ENCODE results near the gene PRR18. TPM values are rescaled to one million over a fixed set of nuclear protein-coding genes. Genes with fewer than 3 reads are reported as not detected.

The PRR18 gene
- total and polyA plus RNA-seq, 2 of the 8 experiments (the other 6 are each of a cell fraction or from before 2014, with no cell fraction given) = 0.08 to 0.19 TPM

- no peak overlapping the region for H4K91ac ChIP-seq (replicated peaks; ENCODE audit: insufficient read length, low read length)
- H2BK15ac ChIP-seq (ENCODE audit: low read length) = no peak overlapping the region
- H3K23me2 ChIP-seq (ENCODE audit: low read depth, low read length) = no peaks in the 10 kb centered on the region
- no peak overlapping the region for H2AK5ac ChIP-seq (ENCODE audit: low read depth, low read length)
- no peaks in the 10 kb centered on the region for H3K9me3 ChIP-seq (ENCODE audit: insufficient read depth in 2 of 2, low read depth in 1 of 2, low read length in 1 of 2)
- ChIA-PET POLR2A (ENCODE audit: partially characterized antibody) (interaction anchor here (1.1 kb wide), 1 partner anchor 14 kb away, joined by 3 read pairs; no protein-coding TSS in a partner anchor), CTCF (ENCODE audit: partially characterized antibody) (interaction anchor here (0.6 to 1.7 kb wide), 11 partner anchors 12 to 70 kb away, joined by 3 to 6 read pairs (median 4); partner anchors contain the start of genes PRR18 and SFT2D1)
- peaks cover 9 to 88% of the 10 kb centered on the region in 2 experiments for H3K79me2 ChIP-seq (ENCODE audit: control insufficient read depth in 1 of 2, insufficient read depth in 2 of 2, low read length in 2 of 2)
- H3K79me1 ChIP-seq (ENCODE audit: low read depth, low read length) = peaks cover 8% of the 10 kb centered on the region; the same call in 1 of the 2 replicates
- H3K14ac ChIP-seq (ENCODE audit: insufficient read length) = no peak overlapping the region
- no peak overlapping the region for H3K23ac ChIP-seq (ENCODE audit: insufficient read length)
- H2BK20ac ChIP-seq (ENCODE audit: low read length) = no peak overlapping the region
- 0 out of 2 replicates have a peak overlapping the region, but pooled peaks have one; percentile 5 for H2BK5ac ChIP-seq (ENCODE audit: low read depth, low read length)
- no peak overlapping the region for H3K9ac ChIP-seq (replicated peaks in 1 of 4; ENCODE audit: extremely low read depth in 1 of 4, low read depth in 3 of 4, low read length in 3 of 4)
- 15% methylated on average over 11 of the region's 11 CpGs; no CpG with 5 or more reads in 1 of the 2 experiments for WGBS, 2 experiments (ENCODE audit: extremely low coverage in 1 of 2, insufficient coverage in 1 of 2, insufficient read length in 1 of 2, insufficient replicate concordance in 2 of 2, low coverage in 1 of 2, low lambda C conversion rate in 2 of 2, missing lambda C conversion rate in 1 of 2)
- no peak overlapping the region for H2BK120ac ChIP-seq (replicated peaks; ENCODE audit: low read depth, low read length)
- H2AFZ ChIP-seq (ENCODE audit: low read length) = no peak overlapping the region
- H3K27me3 ChIP-seq (replicated peaks in 1 of 4; ENCODE audit: control insufficient read depth in 3 of 4, extremely low read depth in 1 of 4, insufficient read depth in 3 of 4, low read length in 3 of 4) = no peaks in the 10 kb centered on the region
- H3K36me3 ChIP-seq (ENCODE audit: control insufficient read depth in 2 of 4, insufficient read depth in 4 of 4, low read length in 3 of 4) = peaks cover 3 to 31% (median 10%) of the 10 kb centered on the region in 4 experiments; a peak in 7 of 8 replicates
- DNase-seq (ENCODE audit: low read depth in 1 of 2, low spot score in 2 of 2) = peak; percentile 79 to 84
- no peak overlapping the region for H3K18ac ChIP-seq (ENCODE audit: extremely low read depth, low read length)
- H3K4me2 ChIP-seq (ENCODE audit: insufficient read depth in 1 of 2, low read depth in 2 of 2, low read length in 2 of 2) = peak overlapping the region; percentile 5 to 33; a peak in 3 of 4 replicates
- no peak overlapping the region for H3K56ac ChIP-seq (replicated peaks; ENCODE audit: insufficient read length, low read depth, low read length)
- H3K4me3 ChIP-seq (ENCODE audit: extremely low read depth in 1 of 4, insufficient read depth in 2 of 4, low read depth in 3 of 4, low read length in 4 of 4) = no peak overlapping the region
- H4K8ac ChIP-seq (ENCODE audit: extremely low read depth, insufficient read depth, low read length) = no peak overlapping the region
- peak; percentile 81 for FAIRE-seq
- peaks cover 15 to 18% of the 10 kb centered on the region in 2 experiments for H4K20me1 ChIP-seq (replicated peaks in 1 of 2; ENCODE audit: control insufficient read depth in 1 of 2, insufficient read depth in 2 of 2, low read length in 2 of 2)
- no peak overlapping the region for H4K5ac ChIP-seq (ENCODE audit: insufficient read length, low read depth, low read length)
- no peak overlapping the region for H3K27ac ChIP-seq (ENCODE audit: low read depth, low read length)
- H2BK12ac ChIP-seq (ENCODE audit: low read depth, low read length) = no peak overlapping the region
- no peak overlapping the region for H3K4ac ChIP-seq (replicated peaks; ENCODE audit: insufficient read length, low read depth, low read length)
- H3K4me1 ChIP-seq (replicated peaks in 1 of 4; ENCODE audit: control insufficient read depth in 3 of 4, insufficient read depth in 4 of 4, low read length in 3 of 4) = peaks cover 0 to 6% (median 4%) of the 10 kb centered on the region in 4 experiments; a peak in 3 of 7 replicates
- TF ChIP-seq ASH2L (IDR thresholded peaks at IDR 0.05; ENCODE audit: low read length) (peak; percentile 37), POLR2AphosphoS5 (IDR thresholded peaks at IDR 0.05; ENCODE audit: low read depth, low read length) (peak; percentile 27; the same call in 1 of the 2 replicates), E2F6 (IDR thresholded peaks at IDR 0.05) (no peak), NRF1 (IDR thresholded peaks at IDR 0.05; ENCODE audit: low read depth, low read length) (no peak), CREB1 (IDR thresholded peaks at IDR 0.05) (peak; percentile 59; the same call in 1 of the 2 replicates), MAX (IDR thresholded peaks at IDR 0.05) (peak; percentile 18; the same call in 1 of the 2 replicates), SP1 (IDR thresholded peaks at IDR 0.05; ENCODE audit: low read depth, low read length) (peak; percentile 27; the same call in 1 of the 2 replicates), SIN3A (conservative IDR thresholded peaks at IDR 0.05 in 1 of 2, IDR thresholded peaks at IDR 0.05 in 1 of 2; ENCODE audit: low read depth in 1 of 2, low read length in 2 of 2) (0 out of 4 replicates have a peak, but pooled peaks of 1 of the 2 experiments have one; percentile 39), HDAC6 (IDR thresholded peaks at IDR 0.05; ENCODE audit: low read depth, low read length) (no peak), RAD21 (IDR thresholded peaks at IDR 0.05 in 1 of 2, conservative IDR thresholded peaks at IDR 0.05 in 1 of 2; ENCODE audit: low read depth in 2 of 2, low read length in 2 of 2) (peak; percentile 47 to 54), KDM4A (IDR thresholded peaks at IDR 0.05; ENCODE audit: low read depth, low read length, severe bottlenecking) (no peak), TAF1 (IDR thresholded peaks at IDR 0.05; ENCODE audit: low read depth, low read length) (peak; percentile 64; the same call in 1 of the 2 replicates)
Observed at GRCh38 chr6:166330612-166331011, 22.4 kb upstream of the PRR18 start.

All from H1 (cell line).